ENCODE results near the gene TSPAN14.

DNA sequence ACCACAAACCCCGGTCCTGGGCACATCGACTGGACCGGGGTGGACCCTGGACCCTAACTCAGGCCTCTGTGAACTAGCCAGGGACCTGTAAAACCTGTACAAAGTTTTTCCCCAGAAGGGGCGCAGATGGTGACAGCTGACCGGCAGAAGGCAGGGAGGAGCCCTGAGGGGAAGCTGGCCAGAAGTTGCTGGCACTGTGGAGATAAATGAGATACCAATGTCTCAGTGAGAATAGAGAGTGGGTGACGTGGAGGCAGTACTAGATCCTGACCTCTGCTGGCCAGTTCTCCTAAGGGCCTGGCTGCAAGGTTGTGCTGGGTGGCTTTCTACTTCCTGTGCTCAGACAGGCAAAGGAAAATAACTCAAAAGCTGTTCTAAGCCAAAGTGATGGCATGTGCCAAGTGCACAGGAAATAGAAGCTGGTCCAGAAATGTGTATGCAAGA is 10.6 kb upstream of the TSPAN14 start:
- TF ChIP-seq POLR2A (IDR thresholded peaks at IDR 0.05; ENCODE audit: low read depth) = no peak
- TF ChIP-seq, protein P1, sequence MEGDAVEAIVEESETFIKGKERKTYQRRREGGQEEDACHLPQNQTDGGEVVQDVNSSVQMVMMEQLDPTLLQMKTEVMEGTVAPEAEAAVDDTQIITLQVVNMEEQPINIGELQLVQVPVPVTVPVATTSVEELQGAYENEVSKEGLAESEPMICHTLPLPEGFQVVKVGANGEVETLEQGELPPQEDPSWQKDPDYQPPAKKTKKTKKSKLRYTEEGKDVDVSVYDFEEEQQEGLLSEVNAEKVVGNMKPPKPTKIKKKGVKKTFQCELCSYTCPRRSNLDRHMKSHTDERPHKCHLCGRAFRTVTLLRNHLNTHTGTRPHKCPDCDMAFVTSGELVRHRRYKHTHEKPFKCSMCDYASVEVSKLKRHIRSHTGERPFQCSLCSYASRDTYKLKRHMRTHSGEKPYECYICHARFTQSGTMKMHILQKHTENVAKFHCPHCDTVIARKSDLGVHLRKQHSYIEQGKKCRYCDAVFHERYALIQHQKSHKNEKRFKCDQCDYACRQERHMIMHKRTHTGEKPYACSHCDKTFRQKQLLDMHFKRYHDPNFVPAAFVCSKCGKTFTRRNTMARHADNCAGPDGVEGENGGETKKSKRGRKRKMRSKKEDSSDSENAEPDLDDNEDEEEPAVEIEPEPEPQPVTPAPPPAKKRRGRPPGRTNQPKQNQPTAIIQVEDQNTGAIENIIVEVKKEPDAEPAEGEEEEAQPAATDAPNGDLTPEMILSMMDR (IDR thresholded peaks at IDR 0.05) = peak in 1 of 3 experiments; percentile 16

All from esophagus muscularis mucosa (tissue), 3 donors.